Muscle layer of duodenum (tissue), 2 donors: Measurements from ENCODE around the gene FBXL12.

ENCODE experiments used
- H3K27ac ChIP-seq: one replicate; pipeline ENCODE4 v1.7.0; 2013; ENCODE audit warnings: mild to moderate bottlenecking, low read length
- H3K27me3 ChIP-seq: one replicate; pipeline ENCODE4 v1.7.0; 2013; ENCODE audit warnings: low read depth, mild to moderate bottlenecking, control low read depth, low read length
- H3K36me3 ChIP-seq, 2 donors: one replicate each; pipeline ENCODE4 v1.7.0; 2013; ENCODE audit warnings: low read length in 2 of 2, control low read depth in 1 of 2, mild to moderate bottlenecking in 1 of 2; ENCODE audit not compliant: insufficient read depth in 2 of 2, control insufficient read depth in 1 of 2
- H3K4me1 ChIP-seq, 2 donors: one replicate each; pipeline ENCODE4 v1.7.0; 2013; ENCODE audit warnings: low read length in 2 of 2, mild to moderate bottlenecking in 2 of 2, control low read depth in 1 of 2, moderate library complexity in 1 of 2; ENCODE audit not compliant: insufficient read depth in 2 of 2, control insufficient read depth in 1 of 2
- H3K4me3 ChIP-seq, 2 donors: one replicate each; pipeline ENCODE4 v1.7.0; 2013; ENCODE audit warnings: low read length in 2 of 2, low read depth in 1 of 2, mild to moderate bottlenecking in 1 of 2
- H3K9me3 ChIP-seq, 2 donors: one replicate each; pipeline ENCODE4 v1.7.0; 2013; ENCODE audit warnings: low read length in 2 of 2, control low read depth in 1 of 2, mild to moderate bottlenecking in 1 of 2; ENCODE audit not compliant: control insufficient read depth in 1 of 2
- donor health status: healthy.

The FBXL12 gene

GRCh38 chr19:9818734-9819595 lies at the start of gene FBXL12:
TSS of gene FBXL12 (minus strand) at chr19:9819079. CDS start at chr19:9818813, 266 bp downstream.
- Histone ChIP-seq H3K27me3 (no peaks in the 10 kb centered on the region), H3K4me3 (peak within 1 kb of the TSS; percentile 86 to 91), H3K4me1 (peaks cover 0 to 22% of the 10 kb centered on the region in 2 donors), H3K36me3 (peaks cover 0 to 11% of the 10 kb centered on the region in 2 donors), H3K9me3 (no peaks in the 10 kb centered on the region), H3K27ac (peak within 1 kb of the TSS; percentile 88)

GRCh38 chr19:9865732-9866501 lies 47.0 kb upstream of the FBXL12 start:
- Histone ChIP-seq H3K36me3 (no peaks in the 10 kb centered on the region), H3K9me3 (no peaks in the 10 kb centered on the region), H3K4me1 (no peaks in the 10 kb centered on the region), H3K4me3 (no peak overlapping the region), H3K27ac (no peak overlapping the region), H3K27me3 (no peaks in the 10 kb centered on the region)

GRCh38 chr19:9863759-9864158 lies 44.9 kb upstream of the FBXL12 start:
- Histone ChIP-seq H3K27me3 (no peaks in the 10 kb centered on the region), H3K4me3 (no peak overlapping the region), H3K9me3 (no peaks in the 10 kb centered on the region), H3K36me3 (no peaks in the 10 kb centered on the region), H3K4me1 (no peaks in the 10 kb centered on the region), H3K27ac (no peak overlapping the region)

- Histone ChIP-seq H3K4me3 (no peak overlapping the region), H3K27ac (no peak overlapping the region), H3K27me3 (no peaks in the 10 kb centered on the region), H3K4me1 (no peaks in the 10 kb centered on the region), H3K36me3 (no peaks in the 10 kb centered on the region), H3K9me3 (no peaks in the 10 kb centered on the region)
Observed at GRCh38 chr19:9862938-9863337, 44.1 kb upstream of the FBXL12 start.

- no peak overlapping the region for H3K4me3 ChIP-seq
- H3K27me3 ChIP-seq = no peaks in the 10 kb centered on the region
- no peaks in the 10 kb centered on the region for H3K9me3 ChIP-seq
- no peak overlapping the region for H3K27ac ChIP-seq
- no peaks in the 10 kb centered on the region for H3K4me1 ChIP-seq
- no peaks in the 10 kb centered on the region for H3K36me3 ChIP-seq
Observed at GRCh38 chr19:9861503-9861902, 42.6 kb upstream of the FBXL12 start.

GRCh38 chr19:9860407-9860806 lies 41.5 kb upstream of the FBXL12 start:
- Histone ChIP-seq H3K9me3 (no peaks in the 10 kb centered on the region), H3K4me3 (no peak overlapping the region), H3K27ac (no peak overlapping the region), H3K27me3 (no peaks in the 10 kb centered on the region), H3K4me1 (no peaks in the 10 kb centered on the region), H3K36me3 (no peaks in the 10 kb centered on the region)

- Histone ChIP-seq H3K9me3 (no peaks in the 10 kb centered on the region), H3K4me3 (no peak overlapping the region), H3K27ac (no peak overlapping the region), H3K36me3 (no peaks in the 10 kb centered on the region), H3K4me1 (no peaks in the 10 kb centered on the region), H3K27me3 (no peaks in the 10 kb centered on the region)
Observed at GRCh38 chr19:9858766-9859165, 39.9 kb upstream of the FBXL12 start.

GRCh38 chr19:9857920-9858746 lies 39.3 kb upstream of the FBXL12 start:
- no peak overlapping the region for H3K4me3 ChIP-seq
- H3K9me3 ChIP-seq = no peaks in the 10 kb centered on the region
- no peak overlapping the region for H3K27ac ChIP-seq
- no peaks in the 10 kb centered on the region for H3K27me3 ChIP-seq
- no peaks in the 10 kb centered on the region for H3K36me3 ChIP-seq
- no peaks in the 10 kb centered on the region for H3K4me1 ChIP-seq

GRCh38 chr19:9857076-9857721 lies 38.3 kb upstream of the FBXL12 start:
- no peak overlapping the region for H3K4me3 ChIP-seq
- no peaks in the 10 kb centered on the region for H3K27me3 ChIP-seq
- H3K4me1 ChIP-seq = no peaks in the 10 kb centered on the region

GRCh38 chr19:9856609-9857008 lies 37.7 kb upstream of the FBXL12 start:
- no peaks in the 10 kb centered on the region for H3K36me3 ChIP-seq
- H3K27ac ChIP-seq = no peak overlapping the region
- H3K9me3 ChIP-seq = no peaks in the 10 kb centered on the region
- H3K27me3 ChIP-seq = no peaks in the 10 kb centered on the region
- no peak overlapping the region for H3K4me3 ChIP-seq
- no peaks in the 10 kb centered on the region for H3K4me1 ChIP-seq

More at GRCh38 chr19:9857076-9857721, 38.3 kb upstream of the FBXL12 start:
- Histone ChIP-seq H3K9me3 (no peaks in the 10 kb centered on the region), H3K27ac (no peak overlapping the region), H3K36me3 (no peaks in the 10 kb centered on the region)
